ENCODE measurements around the gene ROCK2. TPM values are rescaled to one million over a fixed set of nuclear protein-coding genes. Genes with fewer than 3 reads are reported as not detected.

The ROCK2 gene
- total RNA-seq, 3 donors from 2014 or later (not counting 1 experiment from before 2014, with no cell fraction given) = 19.9 to 28.2 (median 21.9) TPM

- Mint-ChIP-seq H3K36me3 (no peaks in the 10 kb centered on the region), H3K27ac (no peak overlapping the region), H3K4me3 (no peak overlapping the region), H3K4me1 (peaks cover 12 to 18% of the 10 kb centered on the region in 2 donors), H3K9me3 (no peaks in the 10 kb centered on the region), H3K27me3 (ENCODE audit: low read depth in 2 of 2) (no peaks in the 10 kb centered on the region)
- TF ChIP-seq CTCF (IDR thresholded peaks at IDR 0.05) = no peak
- H3K27ac ChIP-seq (ENCODE audit: low read length) = no peak overlapping the region
- no peak for DNase-seq
- H3K4me1 ChIP-seq (ENCODE audit: control insufficient read depth, insufficient read depth, low read length) = peaks cover 26% of the 10 kb centered on the region
- no peak overlapping the region for H3K4me3 ChIP-seq (ENCODE audit: low read length)
- WGBS (ENCODE audit: insufficient coverage) = 89% methylated on average over 6 of the region's 6 CpGs
- H3K27me3 ChIP-seq (ENCODE audit: control insufficient read depth, insufficient read depth, low read length) = no peaks in the 10 kb centered on the region
- H3K9me3 ChIP-seq (ENCODE audit: control insufficient read depth, insufficient read depth, low read length) = no peaks in the 10 kb centered on the region
- no peaks in the 10 kb centered on the region for H3K36me3 ChIP-seq (ENCODE audit: control insufficient read depth, insufficient read depth, low read length)
- intact Hi-C loops (cut with micrococcal nuclease) = loop anchor here (10.0 kb wide), 1 partner anchor 192 kb away; the partner anchor contains the start of gene ROCK2
- ATAC-seq = no peak
Measured at GRCh38 chr2:11152591-11152990, 191.8 kb downstream of the ROCK2 start.

GRCh38 chr2:11147263-11147662 lies 197.2 kb downstream of the ROCK2 start:
- Mint-ChIP-seq H3K36me3 (no peaks in the 10 kb centered on the region), H3K9me3 (no peaks in the 10 kb centered on the region), H3K4me1 (no peaks in the 10 kb centered on the region), H3K4me3 (no peak overlapping the region), H3K27me3 (ENCODE audit: low read depth in 2 of 2) (peaks cover 16% of the 10 kb centered on the region in 2 donors), H3K27ac (no peak overlapping the region)
- no peak overlapping the region for H3K27ac ChIP-seq (ENCODE audit: low read length)
- H3K9me3 ChIP-seq (ENCODE audit: control insufficient read depth, insufficient read depth, low read length) = no peaks in the 10 kb centered on the region
- intact Hi-C loops (cut with micrococcal nuclease) = no loop called here
- no peak for TF ChIP-seq CTCF (IDR thresholded peaks at IDR 0.05)
- H3K27me3 ChIP-seq (ENCODE audit: control insufficient read depth, insufficient read depth, low read length) = no peaks in the 10 kb centered on the region
- H3K36me3 ChIP-seq (ENCODE audit: control insufficient read depth, insufficient read depth, low read length) = no peaks in the 10 kb centered on the region
- ATAC-seq = no peak
- H3K4me1 ChIP-seq (ENCODE audit: control insufficient read depth, insufficient read depth, low read length) = peaks cover 4% of the 10 kb centered on the region
- no peak overlapping the region for H3K4me3 ChIP-seq (ENCODE audit: low read length)
- no CpG with 5 or more reads among the region's 3 CpGs for WGBS (ENCODE audit: insufficient coverage)
- DNase-seq = no peak

- Histone ChIP-seq H3K4me1 (ENCODE audit: control insufficient read depth, insufficient read depth, low read length) (peaks cover 4% of the 10 kb centered on the region), H3K36me3 (ENCODE audit: control insufficient read depth, insufficient read depth, low read length) (no peaks in the 10 kb centered on the region), H3K4me3 (ENCODE audit: low read length) (no peak overlapping the region), H3K27me3 (ENCODE audit: control insufficient read depth, insufficient read depth, low read length) (no peaks in the 10 kb centered on the region), H3K27ac (ENCODE audit: low read length) (no peak overlapping the region), H3K9me3 (ENCODE audit: control insufficient read depth, insufficient read depth, low read length) (no peaks in the 10 kb centered on the region)
- H3K9me3 Mint-ChIP-seq = no peaks in the 10 kb centered on the region
- no peaks in the 10 kb centered on the region for H3K36me3 Mint-ChIP-seq
- WGBS (ENCODE audit: insufficient coverage) = 87% methylated on average over 3 of the region's 3 CpGs
- DNase-seq = no peak
- no peak for TF ChIP-seq CTCF (IDR thresholded peaks at IDR 0.05)
- H3K27ac Mint-ChIP-seq = no peak overlapping the region
- no peak overlapping the region for H3K4me3 Mint-ChIP-seq
- H3K4me1 Mint-ChIP-seq = no peaks in the 10 kb centered on the region
- ATAC-seq = no peak
- peaks cover 20 to 25% of the 10 kb centered on the region in 2 donors for H3K27me3 Mint-ChIP-seq (ENCODE audit: low read depth in 2 of 2)
- intact Hi-C loops (cut with micrococcal nuclease) = no loop called here
Measured at GRCh38 chr2:11146076-11146475, 198.4 kb downstream of the ROCK2 start.

- Mint-ChIP-seq H3K36me3 (no peaks in the 10 kb centered on the region), H3K27ac (no peak overlapping the region), H3K27me3 (ENCODE audit: low read depth in 2 of 2) (peaks cover 20 to 31% of the 10 kb centered on the region in 2 donors), H3K4me3 (no peak overlapping the region), H3K9me3 (no peaks in the 10 kb centered on the region), H3K4me1 (no peaks in the 10 kb centered on the region)
- Histone ChIP-seq H3K4me1 (ENCODE audit: control insufficient read depth, insufficient read depth, low read length) (peaks cover 4% of the 10 kb centered on the region), H3K4me3 (ENCODE audit: low read length) (no peak overlapping the region), H3K27me3 (ENCODE audit: control insufficient read depth, insufficient read depth, low read length) (no peaks in the 10 kb centered on the region), H3K9me3 (ENCODE audit: control insufficient read depth, insufficient read depth, low read length) (no peaks in the 10 kb centered on the region), H3K36me3 (ENCODE audit: control insufficient read depth, insufficient read depth, low read length) (no peaks in the 10 kb centered on the region), H3K27ac (ENCODE audit: low read length) (no peak overlapping the region)
- intact Hi-C loops (cut with micrococcal nuclease) = no loop called here
- no peak for TF ChIP-seq CTCF (IDR thresholded peaks at IDR 0.05)
- no peak for ATAC-seq
- WGBS (ENCODE audit: insufficient coverage) = 40% methylated on average over 1 of the region's 1 CpG
- no peak for DNase-seq
Measured at GRCh38 chr2:11145350-11145749, 199.1 kb downstream of the ROCK2 start.
